Suprapubic skin (tissue), 4 donors: ENCODE data around the gene PSTPIP1. TPM values are rescaled to one million over a fixed set of nuclear protein-coding genes. Genes with fewer than 3 reads are reported as not detected.

Experiments used
- DNase-seq, 2 donors: peaks; one replicate each; pipeline ENCODE4 v3.0.0-alpha.2; 2019; ENCODE audit warnings: low spot score in 2 of 2
- H3K27ac ChIP-seq: fragments of 200-600 bp; sonication (generic); one replicate; pipeline ENCODE4 v1.5.1; 2019
- H3K27me3 ChIP-seq: fragments of 200-600 bp; sonication (generic); one replicate; pipeline ENCODE4 v1.5.1; 2019
- H3K36me3 ChIP-seq: fragments of 200-600 bp; sonication (generic); one replicate; pipeline ENCODE4 v1.5.1; 2019
- H3K4me1 ChIP-seq: fragments of 200-600 bp; sonication (generic); one replicate; pipeline ENCODE4 v1.5.1; 2019
- H3K4me3 ChIP-seq: fragments of 200-600 bp; sonication (generic); one replicate; pipeline ENCODE4 v1.5.1; 2019; ENCODE audit warnings: mild to moderate bottlenecking
- H3K9me3 ChIP-seq: fragments of 200-600 bp; sonication (generic); one replicate; pipeline ENCODE4 v1.5.1; 2019
- EP300 ChIP-seq: sonication (generic); formaldehyde crosslinking; IDR thresholded peaks from one replicate; pipeline ENCODE4 v1.6.1; 2017; ENCODE audit warnings: antibody characterized with exemption
- POLR2A ChIP-seq, 2 donors: fragments of 450-650 bp; IDR thresholded peaks; one replicate each; pipeline ENCODE4 v1.6.1; 2017; ENCODE audit warnings: antibody characterized with exemption in 2 of 2, mild to moderate bottlenecking in 2 of 2, moderate library complexity in 2 of 2
- POLR2AphosphoS5 ChIP-seq, 3 donors: sonication (generic); formaldehyde crosslinking; IDR thresholded peaks; one replicate each; pipeline ENCODE4 v1.6.1; 2017; ENCODE audit warnings: antibody characterized with exemption in 3 of 3
- WGBS: methylation state at CpG from one replicate; pipeline ENCODE4 v1.1.5; 2018; 5-methylcytosine and 5-hydroxymethylcytosine counted together
- total RNA-seq, 4 donors: library from RNA; depleted of rRNA; stranded (reverse); fragments of >200 nt; gene quantifications; one replicate each; pipeline ENCODE4 v1.1.0, GENCODE V29; 2016
- TF ChIP-seq, protein P1 (sequence below), 2 donors: fragments of 200-600 bp in 1 of 2; fragments of 450-650 bp in 1 of 2; sonication (generic) in 1 of 2; IDR thresholded peaks; one replicate each; pipeline ENCODE4 v1.5.1; 2016 to 2019; ENCODE audit warnings: antibody characterized with exemption in 2 of 2, mild to moderate bottlenecking in 1 of 2, moderate library complexity in 1 of 2

Gene PSTPIP1
- total RNA-seq, 4 donors from 2014 or later = 1.9 to 5.9 (median 2.6) TPM

- Histone ChIP-seq H3K27me3 (no peaks in the 10 kb centered on the region), H3K4me1 (peaks cover 18% of the 10 kb centered on the region), H3K27ac (no peak overlapping the region), H3K9me3 (no peaks in the 10 kb centered on the region), H3K36me3 (no peaks in the 10 kb centered on the region), H3K4me3 (no peak overlapping the region)
- WGBS = 41% methylated on average over 14 of the region's 22 CpGs
- DNase-seq = peak; percentile 63 to 74
- TF ChIP-seq, protein P1, sequence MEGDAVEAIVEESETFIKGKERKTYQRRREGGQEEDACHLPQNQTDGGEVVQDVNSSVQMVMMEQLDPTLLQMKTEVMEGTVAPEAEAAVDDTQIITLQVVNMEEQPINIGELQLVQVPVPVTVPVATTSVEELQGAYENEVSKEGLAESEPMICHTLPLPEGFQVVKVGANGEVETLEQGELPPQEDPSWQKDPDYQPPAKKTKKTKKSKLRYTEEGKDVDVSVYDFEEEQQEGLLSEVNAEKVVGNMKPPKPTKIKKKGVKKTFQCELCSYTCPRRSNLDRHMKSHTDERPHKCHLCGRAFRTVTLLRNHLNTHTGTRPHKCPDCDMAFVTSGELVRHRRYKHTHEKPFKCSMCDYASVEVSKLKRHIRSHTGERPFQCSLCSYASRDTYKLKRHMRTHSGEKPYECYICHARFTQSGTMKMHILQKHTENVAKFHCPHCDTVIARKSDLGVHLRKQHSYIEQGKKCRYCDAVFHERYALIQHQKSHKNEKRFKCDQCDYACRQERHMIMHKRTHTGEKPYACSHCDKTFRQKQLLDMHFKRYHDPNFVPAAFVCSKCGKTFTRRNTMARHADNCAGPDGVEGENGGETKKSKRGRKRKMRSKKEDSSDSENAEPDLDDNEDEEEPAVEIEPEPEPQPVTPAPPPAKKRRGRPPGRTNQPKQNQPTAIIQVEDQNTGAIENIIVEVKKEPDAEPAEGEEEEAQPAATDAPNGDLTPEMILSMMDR (IDR thresholded peaks at IDR 0.05) = no peak
- TF ChIP-seq EP300 (no peak), POLR2AphosphoS5 (IDR thresholded peaks at IDR 0.05) (no peak), POLR2A (IDR thresholded peaks at IDR 0.05) (no peak)
Measured at GRCh38 chr15:77030048-77030927, 35.4 kb downstream of the PSTPIP1 start.

GRCh38 chr15:77030928-77031375 is 36.0 kb downstream of the PSTPIP1 start:
- H3K27me3 ChIP-seq = no peaks in the 10 kb centered on the region
- 78% methylated on average over 10 of the region's 10 CpGs for WGBS
- no peak overlapping the region for H3K4me3 ChIP-seq
- no peak overlapping the region for H3K27ac ChIP-seq
- DNase-seq = peak in 1 of 2 donors; percentile 44
- TF ChIP-seq, protein P1 (IDR thresholded peaks at IDR 0.05) = no peak
- TF ChIP-seq EP300 (no peak), POLR2A (IDR thresholded peaks at IDR 0.05) (no peak), POLR2AphosphoS5 (IDR thresholded peaks at IDR 0.05) (no peak)
- H3K36me3 ChIP-seq = no peaks in the 10 kb centered on the region
- no peaks in the 10 kb centered on the region for H3K9me3 ChIP-seq
- H3K4me1 ChIP-seq = peaks cover 22% of the 10 kb centered on the region

DNA sequence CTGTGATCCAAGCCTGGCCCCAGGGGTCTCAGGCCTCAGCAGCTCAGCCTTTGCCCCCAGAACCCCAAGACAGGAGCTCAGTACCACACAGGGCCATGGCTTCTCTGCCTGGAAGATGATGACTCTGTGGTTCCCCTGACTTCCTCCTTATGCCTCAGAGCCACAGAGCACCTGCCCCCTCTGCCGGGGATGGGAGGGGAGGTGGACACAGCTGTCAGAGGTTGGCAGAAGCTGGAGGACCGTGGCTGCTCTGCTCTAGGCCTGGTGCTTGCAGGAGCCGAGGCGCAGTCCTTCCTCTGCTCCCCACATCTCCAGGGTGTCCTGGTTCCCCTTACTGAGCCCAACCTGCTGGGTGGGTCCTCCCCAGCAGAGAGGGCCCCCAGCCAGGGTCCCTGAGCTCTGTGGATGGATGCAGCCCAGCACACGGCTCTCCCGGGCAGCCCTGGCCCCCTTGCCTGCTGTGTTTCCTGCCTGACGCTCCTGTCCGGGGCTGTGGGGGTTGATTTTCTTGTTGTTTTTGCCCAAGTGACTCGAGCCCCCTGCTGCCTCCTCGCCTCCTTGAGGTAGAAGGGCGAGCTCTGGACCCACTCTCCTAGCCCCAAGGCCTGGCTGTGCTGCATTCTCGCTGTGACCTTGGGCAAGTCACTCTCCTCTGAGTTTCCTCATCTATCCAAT is 36.6 kb downstream of the PSTPIP1 start:
- Histone ChIP-seq H3K4me3 (no peak overlapping the region), H3K27me3 (no peaks in the 10 kb centered on the region), H3K27ac (no peak overlapping the region), H3K9me3 (no peaks in the 10 kb centered on the region), H3K4me1 (peaks cover 27% of the 10 kb centered on the region), H3K36me3 (no peaks in the 10 kb centered on the region)
- TF ChIP-seq POLR2AphosphoS5 (IDR thresholded peaks at IDR 0.05) = no peak
- no peak for TF ChIP-seq POLR2A (IDR thresholded peaks at IDR 0.05)
- TF ChIP-seq, protein P1 (IDR thresholded peaks at IDR 0.05) = no peak
- TF ChIP-seq EP300 = no peak
- peak; percentile 50 to 74 for DNase-seq
- 80% methylated on average over 10 of the region's 12 CpGs for WGBS

DNA sequence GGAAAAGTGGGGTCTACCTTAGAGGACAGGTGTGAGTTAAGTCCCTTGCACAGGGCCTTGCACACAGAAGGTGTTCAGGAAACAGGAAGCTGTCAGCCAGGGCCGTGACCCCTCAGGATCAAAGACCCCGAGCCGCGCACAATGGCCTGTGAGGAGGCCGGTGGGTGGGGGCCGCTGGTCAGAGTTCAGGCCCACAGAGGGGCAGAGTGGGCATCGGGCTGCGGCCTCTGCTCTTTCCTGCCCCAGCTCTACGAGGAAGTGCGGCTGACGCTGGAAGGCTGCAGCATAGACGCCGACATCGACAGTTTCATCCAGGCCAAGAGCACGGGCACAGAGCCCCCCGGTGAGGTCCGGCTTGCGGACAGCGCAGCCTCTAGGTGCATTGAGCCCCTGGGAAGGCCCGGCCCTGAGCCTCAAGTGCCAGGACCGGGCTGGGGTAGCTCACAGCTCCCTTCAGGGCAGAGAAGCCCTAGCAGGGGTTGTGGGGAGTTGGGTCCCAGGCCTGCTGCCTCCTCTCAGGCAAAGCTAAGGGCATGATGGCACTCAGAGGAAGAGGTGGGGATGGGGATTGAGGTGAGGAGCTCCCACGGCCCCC is 37.2 kb downstream of the PSTPIP1 start:
- Histone ChIP-seq H3K36me3 (no peaks in the 10 kb centered on the region), H3K4me1 (peaks cover 27% of the 10 kb centered on the region), H3K9me3 (no peaks in the 10 kb centered on the region), H3K4me3 (no peak overlapping the region), H3K27me3 (no peaks in the 10 kb centered on the region), H3K27ac (no peak overlapping the region)
- peak; percentile 56 to 67 for DNase-seq
- WGBS = 85% methylated on average over 4 of the region's 22 CpGs
- TF ChIP-seq POLR2A (IDR thresholded peaks at IDR 0.05) (no peak), EP300 (no peak), POLR2AphosphoS5 (IDR thresholded peaks at IDR 0.05) (no peak)
- TF ChIP-seq, protein P1 (IDR thresholded peaks at IDR 0.05) = no peak
